ENCODE results near the gene FOXL3.
"Not testable (repeated sequence)": the region's sequence is repeated elsewhere in the genome, so short reads cannot be mapped to it uniquely, and the experiment has no call there.

FOXL3 gene

DNA sequence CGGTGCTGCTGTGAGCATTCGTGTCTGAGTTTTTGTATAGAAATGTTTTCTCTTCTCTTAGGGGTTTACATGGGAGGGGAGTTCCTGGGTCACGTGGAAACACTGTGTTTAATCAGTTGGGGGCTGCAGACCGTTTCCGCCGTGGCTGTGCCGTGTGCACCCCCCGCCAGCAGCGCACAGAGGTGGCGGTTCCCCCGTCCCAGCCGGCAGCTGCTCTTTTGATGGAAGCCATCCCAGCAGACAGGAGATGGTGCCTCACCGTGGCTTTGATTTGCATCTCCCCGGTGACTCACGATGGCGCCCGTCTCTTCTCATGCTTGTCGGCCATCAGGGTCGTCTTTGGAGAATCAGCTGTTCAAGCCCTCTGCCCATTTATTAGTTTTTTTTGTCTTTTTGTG is 34.9 kb upstream of the FOXL3 start:
- no peak for DNase-seq (ENCODE audit: low read depth)

DNA sequence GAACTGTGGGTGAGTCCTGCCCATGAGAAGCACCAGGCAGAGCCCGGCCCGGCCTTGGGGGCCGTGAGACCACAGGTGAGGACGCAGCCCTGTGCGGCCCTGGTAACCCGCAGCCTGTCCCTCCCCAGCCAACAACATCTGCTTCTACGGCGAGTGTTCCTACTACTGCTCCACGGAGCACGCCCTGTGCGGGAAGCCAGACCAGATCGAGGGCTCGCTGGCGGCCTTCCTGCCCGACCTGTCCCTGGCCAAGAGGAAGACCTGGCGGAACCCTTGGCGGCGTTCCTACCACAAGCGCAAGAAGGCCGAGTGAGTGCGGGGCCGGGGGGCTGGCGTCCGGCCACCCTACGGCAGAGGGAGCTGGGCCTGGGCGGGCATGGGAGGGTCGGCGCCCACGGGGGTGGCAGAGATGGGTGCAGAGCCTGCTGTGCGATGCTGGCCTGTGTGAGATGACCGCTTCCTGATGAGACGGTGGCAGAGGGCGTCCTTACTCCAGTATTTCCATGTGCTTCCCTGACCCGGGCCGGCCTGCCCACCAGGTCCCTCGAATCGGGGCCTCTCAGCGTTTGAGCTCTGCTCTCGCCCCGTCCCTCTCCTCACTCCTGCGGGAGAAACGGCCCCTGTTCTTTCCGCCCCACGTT is 34.1 kb upstream of the FOXL3 start:
- no peak for DNase-seq (ENCODE audit: low read depth)

DNA sequence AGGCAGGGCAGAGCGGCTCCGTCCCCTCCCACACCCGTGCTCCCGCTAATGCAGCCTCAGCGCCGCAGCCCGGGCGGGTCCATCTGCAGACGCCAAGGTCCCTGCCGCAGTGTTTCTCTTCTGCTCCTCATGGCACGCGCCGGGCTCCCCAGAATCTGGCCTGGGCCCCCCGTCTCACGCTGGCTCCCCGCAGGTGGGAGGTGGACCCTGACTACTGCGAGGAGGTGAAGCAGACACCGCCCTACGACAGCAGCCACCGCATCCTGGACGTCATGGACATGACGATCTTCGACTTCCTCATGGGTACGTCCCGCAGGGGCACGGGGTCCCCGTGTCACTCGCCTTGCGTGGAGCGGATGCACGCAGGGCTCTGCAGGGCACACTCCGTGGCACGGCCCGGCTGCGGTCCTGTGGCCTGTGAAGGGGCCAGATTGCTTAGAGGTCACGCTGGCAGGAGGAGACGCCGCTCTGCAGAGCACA is 33.5 kb upstream of the FOXL3 start:
- DNase-seq (ENCODE audit: low read depth) = no peak

DNA sequence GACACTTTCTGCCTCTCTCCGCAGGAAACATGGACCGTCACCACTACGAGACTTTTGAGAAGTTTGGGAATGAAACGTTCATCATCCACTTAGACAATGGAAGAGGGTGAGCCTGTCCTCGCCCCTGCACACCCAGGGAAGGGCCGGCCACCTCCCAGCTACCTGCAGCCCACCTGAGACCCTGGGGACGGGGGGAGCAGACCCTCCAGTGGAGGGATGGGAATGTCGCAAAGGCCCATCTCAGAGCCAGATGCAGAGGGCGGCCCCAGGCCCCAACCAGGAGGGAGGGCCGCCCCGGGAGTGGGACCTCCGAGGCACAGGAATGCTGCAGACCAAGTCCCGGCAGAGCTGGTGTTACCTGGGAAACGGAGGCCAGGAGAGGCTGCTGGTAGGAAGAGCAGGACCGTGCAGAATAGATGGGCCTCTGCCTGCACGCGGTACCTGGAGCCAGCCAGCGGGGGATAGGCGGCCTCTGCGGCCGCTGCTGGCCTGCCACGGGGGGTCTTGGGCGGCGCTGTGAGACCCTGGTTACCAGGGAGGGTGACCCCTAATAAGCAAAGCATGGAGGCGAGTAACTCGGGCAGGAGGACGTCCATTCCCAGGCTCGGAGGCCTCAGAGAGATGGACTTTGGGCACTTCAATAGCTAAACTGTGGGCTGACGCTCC is 32.9 kb upstream of the FOXL3 start:
- no peak for DNase-seq (ENCODE audit: low read depth)

DNA sequence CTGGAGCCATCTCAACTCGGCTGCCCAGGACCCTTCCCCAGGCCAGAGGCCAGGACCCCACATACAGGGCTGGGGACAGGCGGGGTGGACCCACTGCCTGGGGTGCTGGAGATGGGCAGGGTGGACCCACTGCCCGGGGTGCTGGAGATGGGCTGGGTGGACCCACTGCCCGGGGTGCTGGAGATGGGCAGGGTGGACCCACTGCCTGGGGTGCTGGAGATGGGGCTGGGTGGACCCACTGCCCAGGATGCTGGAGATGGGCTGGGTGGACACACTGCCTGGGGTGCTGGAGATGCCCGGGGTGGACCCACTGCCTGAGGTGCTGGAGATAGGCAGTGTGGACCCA is 32.4 kb upstream of the FOXL3 start:
- DNase-seq (ENCODE audit: low read depth) = no peak

DNA sequence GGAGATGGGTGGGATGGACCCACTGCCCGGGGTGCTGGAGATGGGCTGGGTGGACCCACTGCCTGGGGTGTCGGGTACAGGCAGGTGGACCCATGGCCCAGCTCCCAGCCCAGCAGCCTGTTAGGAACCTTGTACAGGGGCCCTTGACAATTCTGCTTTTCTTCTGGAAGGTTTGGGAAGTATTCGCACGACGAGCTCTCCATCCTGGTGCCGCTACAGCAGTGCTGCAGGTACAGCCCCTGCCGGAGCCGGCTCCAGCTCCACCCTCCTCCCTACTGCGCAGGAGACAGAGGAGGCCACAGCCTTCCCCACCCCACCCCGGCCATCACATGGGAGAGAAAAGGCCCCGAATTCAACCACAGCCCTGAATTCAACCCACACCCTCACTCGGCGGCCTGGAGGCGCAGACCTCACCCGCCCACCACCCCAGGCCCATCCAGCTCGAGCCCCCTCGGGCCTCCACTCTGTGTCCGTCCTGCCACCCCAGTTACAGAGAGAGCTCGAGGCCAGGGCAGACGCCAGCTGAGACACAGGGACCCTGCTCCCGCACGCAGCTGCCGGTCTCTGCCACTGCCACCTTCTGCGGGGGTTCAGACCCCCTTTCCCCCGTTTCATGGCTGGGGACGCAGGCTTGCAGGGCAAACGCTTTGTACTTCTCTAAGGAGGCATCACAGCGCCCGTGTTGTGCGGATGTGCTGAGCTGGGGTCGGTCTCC is 31.3 kb upstream of the FOXL3 start:
- no peak for DNase-seq (ENCODE audit: low read depth)

DNA sequence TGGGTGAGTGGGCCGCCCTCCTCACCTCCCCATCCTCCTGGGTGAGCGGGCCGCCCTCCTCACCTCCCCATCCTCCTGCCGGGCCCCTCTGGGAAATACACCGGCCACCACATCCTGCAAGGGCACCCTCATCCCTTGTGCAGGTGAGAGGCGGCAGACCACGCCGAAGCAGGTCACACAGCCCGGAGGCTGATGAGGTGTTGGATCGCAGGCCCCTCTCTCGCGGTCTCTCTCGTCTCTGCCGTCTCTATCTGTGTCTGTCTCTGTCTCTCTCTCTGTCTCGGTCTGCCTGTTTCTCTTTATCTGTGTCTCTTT is 30.8 kb upstream of the FOXL3 start:
- DNase-seq (ENCODE audit: low read depth) = no peak

DNA sequence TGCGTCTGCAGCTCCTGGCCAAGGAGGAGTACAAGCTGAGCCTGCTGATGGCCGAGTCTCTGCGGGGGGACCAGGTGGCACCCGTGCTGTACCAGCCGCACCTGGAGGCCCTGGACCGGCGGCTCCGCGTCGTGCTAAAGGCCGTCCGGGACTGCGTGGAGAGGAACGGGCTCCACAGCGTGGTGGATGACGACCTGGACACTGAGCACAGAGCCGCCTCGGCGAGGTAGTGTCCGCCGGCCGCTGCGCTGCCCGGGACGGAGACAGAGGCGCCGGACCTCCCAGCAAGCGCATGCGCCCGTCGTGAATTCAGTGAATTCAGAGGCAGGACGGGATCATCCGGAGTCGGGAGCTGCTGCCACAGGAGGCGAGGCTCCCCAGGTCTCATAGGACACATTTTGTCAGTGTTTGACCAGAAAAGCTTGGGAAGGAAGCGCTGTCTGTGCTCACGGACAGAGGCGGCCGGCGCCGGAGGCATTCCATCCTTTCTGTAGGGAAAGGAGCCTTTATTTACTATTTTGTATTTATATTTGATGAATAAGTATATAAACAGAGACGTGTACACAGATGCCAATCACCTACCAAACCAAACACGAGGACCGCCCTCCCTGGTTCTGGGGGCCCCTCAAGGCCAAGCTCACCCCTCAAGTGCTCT is 30.1 kb upstream of the FOXL3 start:
- no peak for DNase-seq (ENCODE audit: low read depth)

DNA sequence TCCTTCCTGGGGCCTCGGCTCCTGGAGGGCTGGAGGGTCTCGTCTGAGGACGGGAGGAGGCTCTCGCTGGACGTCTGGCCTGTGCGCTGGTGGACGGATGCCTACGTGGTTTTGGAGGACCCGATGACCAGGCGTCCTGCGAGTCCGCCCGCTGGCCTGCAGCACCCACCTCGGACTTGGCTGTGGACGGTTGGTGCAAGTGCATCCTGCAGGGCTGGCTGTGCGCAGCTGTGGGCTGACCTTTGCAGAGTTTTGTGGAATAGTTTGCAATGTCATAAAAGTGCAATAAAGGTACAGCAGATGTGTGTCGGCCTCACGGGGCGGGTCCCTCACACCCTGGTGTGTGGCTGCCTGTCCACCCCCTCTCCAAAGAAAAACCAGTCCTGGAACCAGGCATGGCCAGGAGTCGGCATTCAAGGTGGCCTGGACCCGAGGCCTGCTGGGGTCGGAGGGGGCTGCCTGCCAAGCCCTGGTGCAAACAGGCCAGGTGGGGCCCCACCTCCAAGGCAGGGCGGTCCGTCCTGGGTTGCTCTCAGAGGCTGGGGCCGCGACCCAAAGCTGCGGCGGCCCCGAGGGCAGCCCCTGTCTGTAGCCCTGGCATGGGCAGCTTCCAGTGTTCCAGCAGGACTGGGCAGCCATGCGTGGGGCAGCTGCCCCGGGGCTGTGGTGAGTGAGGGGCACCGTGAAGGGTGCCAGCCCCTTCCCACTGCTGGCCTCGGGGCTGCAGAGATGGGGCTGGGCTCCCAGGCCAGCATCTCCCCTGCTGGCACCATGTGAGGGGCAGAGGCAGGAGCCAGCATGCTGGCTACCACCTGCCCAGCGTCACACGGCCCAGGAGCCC is 29.3 kb upstream of the FOXL3 start:
- no peak for DNase-seq (ENCODE audit: low read depth)

DNA sequence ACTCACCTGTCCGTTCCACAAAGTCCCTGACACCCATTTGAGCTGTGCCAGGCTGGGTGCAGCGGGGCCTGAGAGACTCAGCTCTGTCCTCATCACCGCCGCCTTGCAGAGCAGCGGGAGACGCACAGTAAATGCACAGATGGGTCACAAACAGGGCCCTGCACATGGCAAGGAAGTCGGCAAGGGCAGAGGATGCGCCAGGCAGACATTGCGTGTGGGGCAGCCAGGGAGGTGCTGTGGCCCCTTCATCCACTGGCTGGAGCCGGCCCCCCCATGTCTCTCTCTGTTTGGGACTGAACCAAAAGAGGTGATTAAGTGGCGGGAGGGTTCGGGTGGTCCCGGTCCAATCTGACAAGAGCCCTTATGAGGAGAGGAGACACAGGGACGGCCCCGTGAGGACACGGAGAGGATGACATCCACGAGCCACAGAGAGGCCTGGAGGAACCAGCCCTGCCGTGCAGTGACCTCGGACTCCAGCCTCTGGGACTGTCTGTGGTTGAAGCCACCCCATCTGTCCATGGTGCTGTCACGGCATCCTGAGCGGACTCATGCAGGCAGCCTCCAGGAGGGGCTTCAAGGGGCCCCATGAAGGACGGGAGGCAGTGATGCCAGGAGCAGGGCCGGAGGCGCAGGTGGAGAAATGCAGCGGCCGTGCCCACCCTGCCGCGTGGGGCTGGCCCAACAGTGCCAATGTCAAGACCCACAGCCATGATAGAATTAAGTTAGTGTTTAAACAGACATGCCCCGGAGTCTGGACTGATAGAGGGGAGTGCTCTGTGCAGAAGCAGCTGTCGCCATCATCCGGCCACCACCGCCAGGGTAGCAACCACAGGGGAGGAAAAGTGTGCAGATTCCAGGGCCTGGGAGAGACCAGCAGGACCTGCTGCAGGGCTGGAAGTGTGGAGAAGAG is 28.4 kb upstream of the FOXL3 start:
- DNase-seq (ENCODE audit: low read depth) = no peak

DNA sequence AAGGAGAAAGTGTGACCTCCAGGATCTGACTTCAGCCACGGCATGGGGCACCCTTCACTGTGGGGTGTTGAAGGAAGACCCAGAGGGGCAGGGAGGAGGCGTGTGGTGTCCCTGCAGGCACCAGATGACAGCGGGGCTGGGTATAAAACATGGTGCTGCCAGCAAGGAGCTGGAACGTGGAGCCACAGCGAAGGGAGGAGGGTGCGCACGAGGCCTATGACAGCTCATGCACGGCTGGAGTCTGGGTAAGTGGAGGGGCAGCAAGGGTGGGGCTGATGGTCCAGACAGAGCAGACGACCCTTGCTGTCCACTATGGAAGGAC is 27.8 kb upstream of the FOXL3 start:
- DNase-seq (ENCODE audit: low read depth) = no peak

DNA sequence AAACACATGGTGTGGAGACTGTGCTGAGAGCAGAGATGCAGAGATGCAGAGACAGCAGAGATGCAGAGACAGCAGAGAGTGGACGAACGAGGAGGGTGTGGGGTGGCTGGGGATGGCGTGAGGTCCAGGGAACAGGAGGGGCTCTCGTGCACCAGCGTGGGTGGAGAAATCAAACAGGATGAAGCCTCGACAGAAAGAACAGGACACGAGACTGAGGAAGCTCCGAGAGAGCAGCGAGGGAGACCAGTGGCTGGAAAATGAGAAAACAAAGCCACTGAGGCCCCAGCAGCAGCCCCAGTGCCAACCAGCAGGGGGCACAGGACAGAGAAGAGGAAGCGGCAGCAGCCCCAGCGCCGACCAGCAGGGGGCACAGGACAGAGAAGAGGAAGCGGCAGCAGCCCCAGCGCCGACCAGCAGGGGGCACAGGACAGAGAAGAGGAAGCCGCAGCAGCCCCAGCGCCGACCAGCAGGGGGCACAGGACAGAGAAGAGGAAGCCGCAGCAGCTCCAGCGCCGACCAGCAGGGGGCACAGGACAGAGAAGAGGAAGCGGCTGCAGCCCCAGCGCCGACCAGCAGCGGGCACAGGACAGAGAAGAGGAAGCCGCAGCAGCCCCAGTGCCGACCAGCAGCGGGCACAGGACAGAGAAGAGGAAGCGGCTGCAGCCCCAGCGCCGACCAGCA is 27.2 kb upstream of the FOXL3 start:
- DNase-seq (ENCODE audit: low read depth) = not testable (repeated sequence)

DNA sequence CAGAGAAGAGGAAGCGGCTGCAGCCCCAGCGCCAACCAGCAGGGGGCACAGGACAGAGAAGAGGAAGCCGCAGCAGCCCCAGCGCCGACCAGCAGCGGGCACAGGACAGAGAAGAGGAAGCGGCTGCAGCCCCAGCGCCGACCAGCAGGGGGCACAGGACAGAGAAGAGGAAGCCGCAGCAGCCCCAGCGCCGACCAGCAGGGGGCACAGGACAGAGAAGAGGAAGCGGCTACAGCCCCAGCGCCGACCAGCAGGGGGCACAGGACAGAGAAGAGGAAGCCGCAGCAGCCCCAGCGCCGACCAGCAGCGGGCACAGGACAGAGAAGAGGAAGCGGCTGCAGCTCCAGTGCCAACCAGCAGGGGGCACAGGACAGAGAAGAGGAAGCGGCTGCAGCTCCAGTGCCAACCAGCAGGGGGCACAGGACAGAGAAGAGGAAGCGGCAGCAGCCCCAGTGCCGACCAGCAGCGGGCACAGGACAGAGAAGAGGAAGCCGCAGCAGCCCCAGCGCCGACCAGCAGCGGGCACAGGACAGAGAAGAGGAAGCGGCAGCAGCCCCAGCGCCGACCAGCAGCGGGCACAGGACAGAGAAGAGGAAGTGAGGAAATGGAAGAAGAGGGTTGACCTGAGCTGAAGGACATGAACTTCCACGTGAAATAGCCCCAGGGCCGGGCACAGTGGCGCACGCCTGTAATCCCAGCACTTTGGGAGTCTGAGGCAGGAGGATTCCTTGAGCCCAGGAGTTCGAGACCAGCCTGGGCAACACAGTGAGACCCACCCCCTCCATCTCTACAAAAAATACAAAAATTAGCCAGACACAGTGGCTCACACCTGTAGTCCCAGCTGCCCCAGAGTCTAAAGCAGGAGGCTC is 26.3 kb upstream of the FOXL3 start:
- not testable (repeated sequence) for DNase-seq (ENCODE audit: low read depth)

DNA sequence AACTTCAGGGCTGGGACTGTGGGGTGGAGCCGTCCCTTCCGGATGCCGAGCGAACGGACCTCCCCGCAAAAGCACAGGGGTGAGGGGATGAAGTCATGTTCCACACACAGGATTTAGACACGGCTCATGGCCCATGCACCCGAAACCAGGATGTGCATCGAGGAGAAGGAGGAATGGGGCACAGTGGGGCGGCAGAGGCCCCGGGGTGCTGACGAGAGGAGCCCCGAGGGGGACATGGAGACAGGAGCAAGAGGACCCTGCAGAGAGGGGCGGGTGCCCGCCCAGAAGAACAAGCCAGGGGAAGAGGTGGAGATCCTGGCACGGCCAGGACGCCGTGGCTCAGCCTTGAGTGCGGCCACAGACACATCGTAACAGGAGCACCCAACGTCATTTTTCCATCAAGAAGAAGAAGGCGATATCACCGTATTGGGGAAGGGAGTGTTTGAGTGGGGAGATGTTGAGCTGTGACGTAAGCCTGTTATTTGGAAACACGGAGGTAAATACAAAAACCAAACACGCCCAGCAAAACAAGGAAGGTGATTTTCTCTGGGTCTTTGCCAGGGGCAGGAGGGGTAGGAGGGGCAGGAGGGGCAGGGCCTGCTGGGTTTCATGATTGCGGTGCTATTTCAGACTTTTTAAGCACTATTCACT is 25.3 kb upstream of the FOXL3 start:
- peak; percentile 21 for DNase-seq (ENCODE audit: low read depth)

DNA sequence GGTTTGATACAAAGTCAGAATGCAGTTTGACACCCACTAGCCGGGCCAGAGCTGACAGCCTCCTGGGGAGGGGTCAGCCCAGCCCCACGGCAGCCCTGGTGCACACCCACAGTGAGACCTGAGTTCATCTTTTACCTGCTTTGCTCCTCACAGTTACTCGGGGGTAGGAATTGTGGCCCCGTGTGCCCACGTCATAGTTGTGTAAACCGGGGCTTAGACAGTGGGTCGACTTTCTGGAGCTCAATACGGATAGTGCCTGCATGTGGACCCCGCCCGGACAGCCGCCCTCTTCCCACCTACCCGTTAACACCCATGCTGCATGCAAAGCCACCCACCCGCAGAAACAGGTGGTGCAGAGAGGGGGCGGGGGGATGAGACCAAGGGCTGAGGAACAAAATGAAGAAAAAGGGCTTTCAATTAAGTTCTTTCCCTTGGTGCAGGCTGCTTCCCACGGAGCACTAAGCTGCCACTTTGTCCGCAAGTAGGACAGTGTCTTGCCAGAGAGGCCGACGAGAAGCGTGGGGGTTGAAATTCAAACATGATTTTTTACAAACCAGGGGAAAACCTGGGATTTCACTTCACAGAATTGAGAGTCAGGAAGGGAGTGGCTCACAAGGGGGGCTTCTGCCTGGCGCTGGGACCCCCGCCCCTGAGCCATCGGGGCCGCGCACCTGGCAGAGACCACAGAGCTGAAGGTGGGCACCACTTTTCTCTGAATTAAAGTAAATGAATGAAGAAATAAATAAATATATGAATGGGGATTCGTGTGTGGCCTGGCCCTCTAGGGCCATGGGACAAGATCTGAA is 24.6 kb upstream of the FOXL3 start:
- peak; percentile 13 for DNase-seq (ENCODE audit: low read depth)

DNA sequence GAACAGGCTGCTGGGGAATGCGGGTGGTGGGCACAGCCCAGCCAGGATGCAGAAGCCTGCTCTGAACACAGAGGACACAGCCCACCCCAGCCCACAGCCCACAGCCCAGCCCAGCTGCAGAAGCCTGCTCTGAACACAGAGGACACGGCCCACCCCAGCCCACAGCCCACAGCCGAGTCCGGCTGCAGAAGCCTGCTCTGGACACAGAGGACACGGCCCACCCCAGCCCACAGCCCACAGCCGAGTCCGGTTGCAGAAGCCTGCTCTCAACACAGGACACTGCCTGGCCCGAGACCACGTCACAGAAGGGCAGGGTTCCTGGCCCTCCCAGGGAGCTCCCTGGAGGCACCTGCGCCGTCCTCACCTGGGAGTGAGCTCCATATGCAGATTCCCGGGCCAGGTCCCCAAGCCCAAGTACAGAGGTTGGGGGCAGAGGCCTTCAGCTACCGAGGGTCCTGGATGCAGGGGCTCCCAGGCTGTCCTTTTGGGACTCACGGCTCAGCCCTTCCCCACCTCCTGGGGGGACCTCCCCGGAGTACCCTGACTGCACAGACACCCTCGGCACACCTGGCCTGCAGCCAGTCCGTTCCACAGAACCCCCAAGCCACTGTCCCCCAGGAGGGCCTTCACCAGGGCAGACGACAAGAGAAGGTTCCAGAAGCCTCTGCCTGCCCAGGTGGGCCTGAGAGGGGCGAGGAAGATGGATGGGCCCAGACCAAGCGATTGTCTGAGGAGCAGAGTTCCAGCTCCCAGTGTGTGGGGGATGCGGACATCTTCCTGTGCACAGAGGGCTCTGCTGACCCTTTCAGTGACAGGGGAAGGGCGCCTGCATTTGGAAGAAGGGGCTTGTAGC is 23.7 kb upstream of the FOXL3 start:
- no peak for DNase-seq (ENCODE audit: low read depth)
